Activated B cell treated with CpG ODN at 0.5 μM for 24 hours (primary cell): ENCODE measurements around the gene ZNF672. TPM values are rescaled to one million over a fixed set of nuclear protein-coding genes. Genes with fewer than 3 reads are reported as not detected.

ENCODE experiments used
- ATAC-seq: fragments of 200-7000 bp; cut with Tn5 transposase; one replicate; pipeline ENCODE4 v1.10.0; 2021; ENCODE audit warnings: low read depth, mild to moderate bottlenecking, moderate library complexity
- CTCF ChIA-PET: fragments of 350-600 bp; sonication (Branson Sonifier 250); formaldehyde crosslinking; loops from one replicate; lab custom pipeline; 2021; ENCODE audit warnings: antibody characterized with exemption; lab: Charles Lee
- POLR2A ChIA-PET: fragments of 350-600 bp; sonication (Branson Sonifier 250); formaldehyde crosslinking; loops from one replicate; lab custom pipeline; 2021; ENCODE audit warnings: antibody characterized with exemption; lab: Charles Lee
- DNase-seq: peaks from one replicate; pipeline ENCODE4 v3.0.0; 2022
- H3K27ac Mint-ChIP-seq: one replicate; pipeline ENCODE4 v1.8.0; 2020; ENCODE audit warnings: mixed read lengths
- H3K27me3 Mint-ChIP-seq: one replicate; pipeline ENCODE4 v1.8.0; 2021; ENCODE audit warnings: mixed read lengths
- H3K36me3 Mint-ChIP-seq: one replicate; pipeline ENCODE4 v1.8.0; 2021; ENCODE audit warnings: low read depth, mixed read lengths
- H3K4me1 Mint-ChIP-seq: one replicate; pipeline ENCODE4 v1.8.0; 2021; ENCODE audit warnings: mixed read lengths
- H3K4me3 Mint-ChIP-seq: one replicate; pipeline ENCODE4 v1.8.0; 2020; ENCODE audit warnings: mild to moderate bottlenecking, mixed read lengths
- H3K9me3 Mint-ChIP-seq: one replicate; pipeline ENCODE4 v1.8.0; 2020; ENCODE audit warnings: mixed read lengths
- CTCF ChIP-seq: fragments of 200-600 bp; IDR thresholded peaks from one replicate; pipeline ENCODE4 v1.8.0; 2022; ENCODE audit warnings: antibody characterized with exemption, mild to moderate bottlenecking
- intact Hi-C: fragments of 100-400 bp; cut with micrococcal nuclease; formaldehyde crosslinking; loops from one replicate; pipeline ENCODE4 v1.15.1; 2024
- total RNA-seq: library from RNA; stranded (reverse); gene quantifications from 2 replicates; pipeline ENCODE4 v1.2.3, GENCODE V29; 2022

Gene ZNF672
- total RNA-seq, 1 donor from 2014 or later = 47.0 TPM

GRCh38 chr1:248891758-248892157 lies 53.7 kb downstream of the ZNF672 start:
- peaks cover 3% of the 10 kb centered on the region for H3K27me3 Mint-ChIP-seq
- no peak for TF ChIP-seq CTCF
- H3K4me1 Mint-ChIP-seq = no peaks in the 10 kb centered on the region
- no peaks in the 10 kb centered on the region for H3K9me3 Mint-ChIP-seq
- H3K27ac Mint-ChIP-seq = no peak overlapping the region
- no peak for ATAC-seq
- no peaks in the 10 kb centered on the region for H3K36me3 Mint-ChIP-seq
- intact Hi-C loops = no loop called here
- no peak overlapping the region for H3K4me3 Mint-ChIP-seq
- no peak for DNase-seq
- ChIA-PET CTCF (no interaction called here), POLR2A (no interaction called here)

- no peak for DNase-seq
- Mint-ChIP-seq H3K27me3 (peaks cover 9% of the 10 kb centered on the region), H3K4me1 (no peaks in the 10 kb centered on the region), H3K27ac (no peak overlapping the region), H3K9me3 (no peaks in the 10 kb centered on the region), H3K36me3 (no peaks in the 10 kb centered on the region), H3K4me3 (no peak overlapping the region)
- TF ChIP-seq CTCF = no peak
- POLR2A ChIA-PET = no interaction called here
- intact Hi-C loops = no loop called here
- no peak for ATAC-seq
- CTCF ChIA-PET = no interaction called here
Measured at GRCh38 chr1:248892590-248892989, 54.6 kb downstream of the ZNF672 start.

GRCh38 chr1:248894837-248895236 lies 56.8 kb downstream of the ZNF672 start:
- no peak for TF ChIP-seq CTCF
- ChIA-PET POLR2A (no interaction called here), CTCF (no interaction called here)
- Mint-ChIP-seq H3K9me3 (no peaks in the 10 kb centered on the region), H3K27me3 (peaks cover 23% of the 10 kb centered on the region), H3K4me3 (no peak overlapping the region), H3K4me1 (no peaks in the 10 kb centered on the region), H3K27ac (no peak overlapping the region), H3K36me3 (no peaks in the 10 kb centered on the region)
- DNase-seq (no peak), ATAC-seq (no peak)
- intact Hi-C loops = no loop called here

- no peak for DNase-seq
- Mint-ChIP-seq H3K27ac (no peak overlapping the region), H3K4me3 (no peak overlapping the region), H3K36me3 (no peaks in the 10 kb centered on the region), H3K4me1 (no peaks in the 10 kb centered on the region), H3K9me3 (no peaks in the 10 kb centered on the region), H3K27me3 (peaks cover 21% of the 10 kb centered on the region)
- TF ChIP-seq CTCF = no peak
- intact Hi-C loops = no loop called here
- no peak for ATAC-seq
- ChIA-PET CTCF (no interaction called here), POLR2A (no interaction called here)
Measured at GRCh38 chr1:248897412-248898337, 59.7 kb downstream of the ZNF672 start.

Other genes starting within 250 kb of the ZNF672 start
- 1.4 and 3.1 TPM in 2 replicates for gene OR2T10, start 240.5 kb upstream of the ZNF672 start, total RNA-seq
- gene OR2T11, start 203.1 kb upstream of the ZNF672 start, total RNA-seq = 1.7 and 4.3 TPM in 2 replicates
- 0.29 and 1.6 TPM in 2 replicates for gene OR2T35, start 192.9 kb upstream of the ZNF672 start, total RNA-seq
- gene OR2T27, start 182.7 kb upstream of the ZNF672 start, total RNA-seq = 0.22 TPM in 1 of 2 replicates, not detected in the other
- not detected in 2 replicates for gene OR14I1, start 135.5 kb upstream of the ZNF672 start, total RNA-seq
- not detected in 2 replicates for gene LYPD8, start 82.5 kb upstream of the ZNF672 start, total RNA-seq
- gene SH3BP5L, start 12.3 kb upstream of the ZNF672 start, total RNA-seq = 26.3 and 27.3 TPM in 2 replicates
- 36.4 and 40.3 TPM in 2 replicates for gene ZNF692, start 20.9 kb downstream of the ZNF672 start, total RNA-seq
- gene PGBD2, start 68.0 kb downstream of the ZNF672 start, total RNA-seq = 12.3 and 13.4 TPM in 2 replicates